HEK293 (cell line): ENCODE data around the gene NATD1.

ENCODE experiments used
- BCL11A ChIP-seq: fragments of 450-650 bp; formaldehyde crosslinking; IDR thresholded peaks from 2 replicates; pipeline ENCODE4 v1.5.1; 2016; ENCODE audit warnings: low read depth, missing biosample characterization, missing genetic modification characterization
- KLF17 ChIP-seq: fragments of 450-650 bp; formaldehyde crosslinking; IDR thresholded peaks from 2 replicates; pipeline ENCODE4 v1.5.1; 2016; ENCODE audit warnings: missing biosample characterization, missing genetic modification characterization
- PATZ1 ChIP-seq: fragments of 450-650 bp; formaldehyde crosslinking; IDR thresholded peaks from 2 replicates; pipeline ENCODE4 v1.5.1; 2016; ENCODE audit warnings: missing biosample characterization, missing genetic modification characterization
- SP7 ChIP-seq: fragments of 450-650 bp; formaldehyde crosslinking; IDR thresholded peaks from 2 replicates; pipeline ENCODE4 v1.5.1; 2016; ENCODE audit warnings: missing biosample characterization, missing genetic modification characterization
- WT1 ChIP-seq: fragments of 450-650 bp; formaldehyde crosslinking; IDR thresholded peaks from 2 replicates; pipeline ENCODE4 v1.5.1; 2016; ENCODE audit warnings: missing biosample characterization, missing genetic modification characterization
- ZNF10 ChIP-seq: fragments of 450-650 bp; formaldehyde crosslinking; IDR thresholded peaks from 2 replicates; pipeline ENCODE4 v1.5.1; 2017; ENCODE audit warnings: missing biosample characterization, missing genetic modification characterization
- ZNF23 ChIP-seq: fragments of 450-650 bp; formaldehyde crosslinking; IDR thresholded peaks from 2 replicates; pipeline ENCODE4 v1.5.1; 2016; ENCODE audit warnings: missing biosample characterization, missing genetic modification characterization, borderline replicate concordance
- ZNF24 ChIP-seq: fragments of 450-650 bp; formaldehyde crosslinking; IDR thresholded peaks from 2 replicates; pipeline ENCODE4 v1.5.1; 2016; ENCODE audit warnings: missing biosample characterization, missing genetic modification characterization
- ZNF585B ChIP-seq: fragments of 450-650 bp; formaldehyde crosslinking; IDR thresholded peaks from 2 replicates; pipeline ENCODE4 v1.5.1; 2016; ENCODE audit warnings: missing biosample characterization, missing genetic modification characterization
- ZNF626 ChIP-seq: fragments of 450-650 bp; sonication (Bioruptor Pico); formaldehyde crosslinking; IDR thresholded peaks from 2 replicates; pipeline ENCODE4 v1.5.1; 2018; ENCODE audit warnings: missing biosample characterization, missing genetic modification characterization, inconsistent platforms
- TF ChIP-seq, protein P1 (sequence below): fragments of 450-650 bp; formaldehyde crosslinking; IDR thresholded peaks from 2 replicates; pipeline ENCODE4 v1.5.1; 2016; ENCODE audit warnings: missing biosample characterization, missing genetic modification characterization
- TF ChIP-seq, protein P2 (sequence below): fragments of 450-650 bp; formaldehyde crosslinking; IDR thresholded peaks from 2 replicates; pipeline ENCODE4 v1.5.1; 2016; ENCODE audit warnings: missing biosample characterization, missing genetic modification characterization
- TF ChIP-seq, protein P3 (sequence below): fragments of 450-650 bp; IDR thresholded peaks from 2 replicates; pipeline ENCODE4 v1.5.1; 2018; ENCODE audit warnings: missing biosample characterization, missing genetic modification characterization

DNA sequence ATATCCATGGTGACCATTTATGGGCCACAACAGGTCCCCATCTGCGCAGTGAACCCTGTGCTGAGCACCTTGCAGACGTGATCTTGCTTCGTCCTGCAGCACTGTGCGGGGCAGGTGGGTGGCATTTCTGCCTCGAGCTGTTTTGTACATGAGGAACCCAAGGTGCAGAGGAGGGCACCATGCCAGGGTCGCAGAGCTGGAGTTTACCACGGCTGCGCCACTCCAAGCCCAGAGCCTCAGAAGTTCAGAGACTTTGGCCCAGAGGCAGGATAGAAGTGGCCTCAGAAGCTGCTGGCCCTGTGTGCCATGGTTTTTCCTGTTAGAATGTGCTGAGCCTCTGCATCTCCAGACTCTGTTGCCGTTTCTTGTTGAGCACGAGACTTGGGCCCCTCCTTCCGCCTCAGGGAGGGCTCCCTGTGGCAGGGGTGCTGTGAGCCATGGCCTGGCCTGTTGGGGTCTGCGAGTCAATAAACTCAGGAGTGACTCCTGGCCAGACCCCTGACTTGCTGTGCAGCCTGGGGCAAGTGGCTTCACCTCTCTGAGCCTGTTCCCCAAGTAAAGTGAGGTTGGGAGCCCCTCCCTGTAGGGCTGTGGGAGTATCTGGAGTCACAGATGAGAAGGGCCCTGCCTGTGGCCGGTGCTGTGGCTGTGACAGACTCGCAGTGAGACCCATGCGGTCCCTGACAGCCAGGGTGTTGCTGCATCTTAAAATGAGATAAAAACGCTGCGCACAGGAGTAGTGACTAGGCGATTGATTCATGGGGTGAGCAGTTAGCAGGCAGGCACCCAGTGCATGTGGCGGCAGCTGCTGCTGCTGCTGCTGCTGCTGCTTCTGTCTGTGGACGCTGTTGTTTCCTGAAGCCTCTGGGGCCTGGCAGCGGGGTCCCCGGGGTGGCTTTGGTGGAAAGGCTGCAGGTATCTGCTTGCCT, 43.2 kb upstream of the NATD1 start:
- TF ChIP-seq ZNF24 (tag by site-specific recombination) (no peak), ZNF10 (tag by site-specific recombination) (no peak), KLF17 (tag by site-specific recombination) (no peak), ZNF23 (no peak), PATZ1 (tag by site-specific recombination) (no peak), ZNF626 (tag by site-specific recombination) (no peak), ZNF585B (tag by site-specific recombination) (no peak), SP7 (no peak), WT1 (tag by site-specific recombination) (no peak), BCL11A (no peak)
- TF ChIP-seq, protein P1, sequence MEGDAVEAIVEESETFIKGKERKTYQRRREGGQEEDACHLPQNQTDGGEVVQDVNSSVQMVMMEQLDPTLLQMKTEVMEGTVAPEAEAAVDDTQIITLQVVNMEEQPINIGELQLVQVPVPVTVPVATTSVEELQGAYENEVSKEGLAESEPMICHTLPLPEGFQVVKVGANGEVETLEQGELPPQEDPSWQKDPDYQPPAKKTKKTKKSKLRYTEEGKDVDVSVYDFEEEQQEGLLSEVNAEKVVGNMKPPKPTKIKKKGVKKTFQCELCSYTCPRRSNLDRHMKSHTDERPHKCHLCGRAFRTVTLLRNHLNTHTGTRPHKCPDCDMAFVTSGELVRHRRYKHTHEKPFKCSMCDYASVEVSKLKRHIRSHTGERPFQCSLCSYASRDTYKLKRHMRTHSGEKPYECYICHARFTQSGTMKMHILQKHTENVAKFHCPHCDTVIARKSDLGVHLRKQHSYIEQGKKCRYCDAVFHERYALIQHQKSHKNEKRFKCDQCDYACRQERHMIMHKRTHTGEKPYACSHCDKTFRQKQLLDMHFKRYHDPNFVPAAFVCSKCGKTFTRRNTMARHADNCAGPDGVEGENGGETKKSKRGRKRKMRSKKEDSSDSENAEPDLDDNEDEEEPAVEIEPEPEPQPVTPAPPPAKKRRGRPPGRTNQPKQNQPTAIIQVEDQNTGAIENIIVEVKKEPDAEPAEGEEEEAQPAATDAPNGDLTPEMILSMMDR (tag by site-specific recombination) = no peak
- TF ChIP-seq, protein P2, sequence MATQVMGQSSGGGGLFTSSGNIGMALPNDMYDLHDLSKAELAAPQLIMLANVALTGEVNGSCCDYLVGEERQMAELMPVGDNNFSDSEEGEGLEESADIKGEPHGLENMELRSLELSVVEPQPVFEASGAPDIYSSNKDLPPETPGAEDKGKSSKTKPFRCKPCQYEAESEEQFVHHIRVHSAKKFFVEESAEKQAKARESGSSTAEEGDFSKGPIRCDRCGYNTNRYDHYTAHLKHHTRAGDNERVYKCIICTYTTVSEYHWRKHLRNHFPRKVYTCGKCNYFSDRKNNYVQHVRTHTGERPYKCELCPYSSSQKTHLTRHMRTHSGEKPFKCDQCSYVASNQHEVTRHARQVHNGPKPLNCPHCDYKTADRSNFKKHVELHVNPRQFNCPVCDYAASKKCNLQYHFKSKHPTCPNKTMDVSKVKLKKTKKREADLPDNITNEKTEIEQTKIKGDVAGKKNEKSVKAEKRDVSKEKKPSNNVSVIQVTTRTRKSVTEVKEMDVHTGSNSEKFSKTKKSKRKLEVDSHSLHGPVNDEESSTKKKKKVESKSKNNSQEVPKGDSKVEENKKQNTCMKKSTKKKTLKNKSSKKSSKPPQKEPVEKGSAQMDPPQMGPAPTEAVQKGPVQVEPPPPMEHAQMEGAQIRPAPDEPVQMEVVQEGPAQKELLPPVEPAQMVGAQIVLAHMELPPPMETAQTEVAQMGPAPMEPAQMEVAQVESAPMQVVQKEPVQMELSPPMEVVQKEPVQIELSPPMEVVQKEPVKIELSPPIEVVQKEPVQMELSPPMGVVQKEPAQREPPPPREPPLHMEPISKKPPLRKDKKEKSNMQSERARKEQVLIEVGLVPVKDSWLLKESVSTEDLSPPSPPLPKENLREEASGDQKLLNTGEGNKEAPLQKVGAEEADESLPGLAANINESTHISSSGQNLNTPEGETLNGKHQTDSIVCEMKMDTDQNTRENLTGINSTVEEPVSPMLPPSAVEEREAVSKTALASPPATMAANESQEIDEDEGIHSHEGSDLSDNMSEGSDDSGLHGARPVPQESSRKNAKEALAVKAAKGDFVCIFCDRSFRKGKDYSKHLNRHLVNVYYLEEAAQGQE (tag by site-specific recombination) = no peak
- TF ChIP-seq, protein P3, sequence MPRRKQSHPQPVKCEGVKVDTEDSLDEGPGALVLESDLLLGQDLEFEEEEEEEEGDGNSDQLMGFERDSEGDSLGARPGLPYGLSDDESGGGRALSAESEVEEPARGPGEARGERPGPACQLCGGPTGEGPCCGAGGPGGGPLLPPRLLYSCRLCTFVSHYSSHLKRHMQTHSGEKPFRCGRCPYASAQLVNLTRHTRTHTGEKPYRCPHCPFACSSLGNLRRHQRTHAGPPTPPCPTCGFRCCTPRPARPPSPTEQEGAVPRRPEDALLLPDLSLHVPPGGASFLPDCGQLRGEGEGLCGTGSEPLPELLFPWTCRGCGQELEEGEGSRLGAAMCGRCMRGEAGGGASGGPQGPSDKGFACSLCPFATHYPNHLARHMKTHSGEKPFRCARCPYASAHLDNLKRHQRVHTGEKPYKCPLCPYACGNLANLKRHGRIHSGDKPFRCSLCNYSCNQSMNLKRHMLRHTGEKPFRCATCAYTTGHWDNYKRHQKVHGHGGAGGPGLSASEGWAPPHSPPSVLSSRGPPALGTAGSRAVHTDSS (tag by site-specific recombination) = no peak
